Brain microvascular endothelial cell (primary cell): ENCODE results near the gene NEU1.

Source experiments
- DNase-seq: peaks from one replicate; pipeline ENCODE4 v3.0.0-alpha.2; 2020
- H3K27ac ChIP-seq: fragments of 250-450 bp; sonication (Bioruptor Pico); 2 replicates; pipeline ENCODE4 v1.5.1; 2020; ENCODE audit warnings: mild to moderate bottlenecking, moderate library complexity
- H3K27me3 ChIP-seq: fragments of 250-450 bp; sonication (Bioruptor Pico); replicated peaks from 2 replicates; pipeline ENCODE4 v1.5.1; 2020; ENCODE audit warnings: mild to moderate bottlenecking
- H3K36me3 ChIP-seq: fragments of 250-450 bp; sonication (Bioruptor Pico); replicated peaks from 2 replicates; pipeline ENCODE4 v1.5.1; 2020; ENCODE audit warnings: mild to moderate bottlenecking
- H3K4me3 ChIP-seq: 2 replicates; pipeline ENCODE4 v1.5.1; 2011; ENCODE audit warnings: low read depth, mild to moderate bottlenecking, control low read depth, low read length, moderate library complexity
- CTCF ChIP-seq: IDR thresholded peaks from 2 replicates; pipeline ENCODE4 v1.5.1; 2011; ENCODE audit warnings: low read depth, mild to moderate bottlenecking, moderate library complexity, low read length, control low read depth, inconsistent platforms; ENCODE audit errors: missing control alignments
- in situ Hi-C: cut with HindIII; loops from 2 replicates; pipeline ENCODE4 v1.10.0; 2017; ENCODE audit warnings: low sequenced_read_pairs, low pct_ligation_motif_present

NEU1 gene

DNA sequence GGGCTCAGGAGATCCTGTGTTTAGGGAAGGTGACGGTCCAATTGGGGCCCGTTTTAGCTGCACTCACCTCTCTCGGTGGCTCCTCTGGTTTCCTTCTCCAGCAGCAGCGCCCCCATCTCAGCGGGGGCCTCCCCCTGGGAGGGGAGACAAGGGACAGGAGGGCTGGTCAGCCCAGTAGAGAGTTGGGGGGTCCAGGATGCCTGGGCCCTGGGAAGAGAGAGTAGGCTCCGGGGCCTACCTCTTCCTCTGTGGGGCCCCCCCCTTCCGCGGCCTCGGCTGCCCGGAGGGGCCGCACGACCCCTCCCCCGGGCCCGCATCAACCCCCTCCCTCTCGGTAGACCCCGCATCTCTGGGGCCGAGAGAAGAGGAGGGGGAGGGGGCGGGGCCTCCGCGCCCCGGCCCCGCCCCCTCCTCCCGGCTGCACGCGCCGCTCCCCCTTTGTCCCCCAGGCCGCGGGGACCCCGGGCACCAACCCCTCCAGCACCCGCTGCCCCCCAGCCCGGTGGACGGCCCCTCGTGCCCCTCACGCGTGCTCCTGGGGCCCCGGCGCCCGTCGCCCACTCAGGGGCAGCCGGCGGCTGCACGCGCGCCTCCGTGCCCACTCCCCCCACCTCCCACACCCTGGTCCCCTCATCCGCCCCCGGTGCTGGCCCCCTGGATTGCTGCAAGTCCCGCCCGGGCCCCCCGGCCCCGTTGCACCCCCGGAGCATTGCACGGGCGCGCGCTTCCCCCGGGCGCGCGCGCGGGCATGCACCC is 34.4 kb upstream of the NEU1 start:
- peaks cover 10% of the 10 kb centered on the region for H3K36me3 ChIP-seq
- no peaks in the 10 kb centered on the region for H3K27me3 ChIP-seq
- in situ Hi-C loops, result no loop called here
- peak overlapping the region; percentile 89 for H3K4me3 ChIP-seq
- no peak overlapping the region for H3K27ac ChIP-seq
- TF ChIP-seq CTCF, result no peak
- DNase-seq, result no peak

- H3K27ac ChIP-seq, result no peak overlapping the region
These were observed 33.9 kb upstream of the NEU1 start for GRCh38 chr6:31896493-31896855.

DNA sequence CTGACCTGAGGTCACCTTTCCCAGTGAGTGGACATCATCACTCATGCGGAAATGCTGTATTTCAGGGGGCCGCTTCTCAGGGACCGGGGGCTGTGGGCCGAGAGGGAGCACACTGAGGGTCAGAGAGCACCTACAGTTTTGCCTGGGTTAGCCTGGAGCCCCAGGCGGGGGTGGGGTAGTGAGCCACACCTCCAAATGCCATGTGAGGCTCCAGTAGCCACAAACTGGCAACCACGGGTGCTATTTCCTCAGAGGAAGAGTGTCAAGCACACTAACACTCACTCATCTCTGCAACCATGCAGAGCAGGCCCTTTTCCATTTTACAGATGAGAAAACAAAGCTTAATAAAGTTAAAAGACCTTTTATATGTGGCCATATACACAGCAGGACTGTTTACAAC is 30.2 kb upstream of the NEU1 start:
- no peak for TF ChIP-seq CTCF
- in situ Hi-C loops, result no loop called here

More at GRCh38 chr6:31896493-31896855, 33.9 kb upstream of the NEU1 start:
- DNase-seq, result no peak
- in situ Hi-C loops, result no loop called here
- TF ChIP-seq CTCF, result no peak
- Histone ChIP-seq H3K4me3 (peak overlapping the region; percentile 89), H3K36me3 (peaks cover 11% of the 10 kb centered on the region), H3K27me3 (no peaks in the 10 kb centered on the region)

GRCh38 chr6:31889331-31889972 is 26.8 kb upstream of the NEU1 start:
- TF ChIP-seq CTCF, result no peak
- H3K27me3 ChIP-seq, result no peaks in the 10 kb centered on the region
- no peak for DNase-seq
- no peak overlapping the region for H3K4me3 ChIP-seq
- H3K27ac ChIP-seq, result no peak overlapping the region
- peaks cover 59% of the 10 kb centered on the region for H3K36me3 ChIP-seq
- in situ Hi-C loops, result no loop called here

More for the DNA sequence above, 30.2 kb upstream of the NEU1 start:
- no peak for DNase-seq
- Histone ChIP-seq H3K36me3 (peaks cover 33% of the 10 kb centered on the region), H3K27ac (no peak overlapping the region), H3K27me3 (no peaks in the 10 kb centered on the region), H3K4me3 (no peak overlapping the region)

GRCh38 chr6:31888276-31889258 is 25.9 kb upstream of the NEU1 start:
- in situ Hi-C loops, result no loop called here
- Histone ChIP-seq H3K27ac (no peak overlapping the region), H3K4me3 (no peak overlapping the region), H3K36me3 (peaks cover 61% of the 10 kb centered on the region), H3K27me3 (no peaks in the 10 kb centered on the region)
- peak; percentile 87 for TF ChIP-seq CTCF
- no peak for DNase-seq
